GM12874 (cell line): Measurements from ENCODE around the gene CLEC20A.

Experiments
- TF ChIP-seq, protein P1 (sequence below): IDR thresholded peaks from 2 replicates; pipeline ENCODE4 v1.5.1; 2011; ENCODE audit warnings: low read depth, mild to moderate bottlenecking, control low read depth, low read length, moderate library complexity; ENCODE audit not compliant: insufficient read depth

The CLEC20A gene

GRCh38 chr1:178483251-178483957 lies 13.4 kb downstream of the CLEC20A start:
- TF ChIP-seq, protein P1, sequence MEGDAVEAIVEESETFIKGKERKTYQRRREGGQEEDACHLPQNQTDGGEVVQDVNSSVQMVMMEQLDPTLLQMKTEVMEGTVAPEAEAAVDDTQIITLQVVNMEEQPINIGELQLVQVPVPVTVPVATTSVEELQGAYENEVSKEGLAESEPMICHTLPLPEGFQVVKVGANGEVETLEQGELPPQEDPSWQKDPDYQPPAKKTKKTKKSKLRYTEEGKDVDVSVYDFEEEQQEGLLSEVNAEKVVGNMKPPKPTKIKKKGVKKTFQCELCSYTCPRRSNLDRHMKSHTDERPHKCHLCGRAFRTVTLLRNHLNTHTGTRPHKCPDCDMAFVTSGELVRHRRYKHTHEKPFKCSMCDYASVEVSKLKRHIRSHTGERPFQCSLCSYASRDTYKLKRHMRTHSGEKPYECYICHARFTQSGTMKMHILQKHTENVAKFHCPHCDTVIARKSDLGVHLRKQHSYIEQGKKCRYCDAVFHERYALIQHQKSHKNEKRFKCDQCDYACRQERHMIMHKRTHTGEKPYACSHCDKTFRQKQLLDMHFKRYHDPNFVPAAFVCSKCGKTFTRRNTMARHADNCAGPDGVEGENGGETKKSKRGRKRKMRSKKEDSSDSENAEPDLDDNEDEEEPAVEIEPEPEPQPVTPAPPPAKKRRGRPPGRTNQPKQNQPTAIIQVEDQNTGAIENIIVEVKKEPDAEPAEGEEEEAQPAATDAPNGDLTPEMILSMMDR = no peak

DNA sequence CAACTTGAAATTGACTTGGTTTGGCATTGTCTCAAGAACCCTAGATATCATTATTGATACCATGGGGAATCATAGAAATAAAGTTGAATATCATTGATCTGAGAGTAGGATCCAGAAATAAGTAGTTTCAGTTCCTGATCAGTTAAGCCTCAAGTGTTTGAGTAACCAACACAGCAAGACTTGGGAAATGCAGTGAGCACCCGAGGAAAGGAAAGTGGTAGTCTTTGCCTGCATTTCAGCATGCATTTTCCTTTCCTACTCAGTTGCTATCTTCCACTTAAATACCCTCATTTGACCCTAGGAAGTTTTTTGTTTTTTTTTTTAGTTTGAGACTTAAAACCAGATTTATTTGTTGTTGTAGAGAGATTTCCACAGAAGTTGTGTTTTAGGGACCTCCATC lies 18.9 kb downstream of the CLEC20A start:
- TF ChIP-seq, protein P1 = no peak

DNA sequence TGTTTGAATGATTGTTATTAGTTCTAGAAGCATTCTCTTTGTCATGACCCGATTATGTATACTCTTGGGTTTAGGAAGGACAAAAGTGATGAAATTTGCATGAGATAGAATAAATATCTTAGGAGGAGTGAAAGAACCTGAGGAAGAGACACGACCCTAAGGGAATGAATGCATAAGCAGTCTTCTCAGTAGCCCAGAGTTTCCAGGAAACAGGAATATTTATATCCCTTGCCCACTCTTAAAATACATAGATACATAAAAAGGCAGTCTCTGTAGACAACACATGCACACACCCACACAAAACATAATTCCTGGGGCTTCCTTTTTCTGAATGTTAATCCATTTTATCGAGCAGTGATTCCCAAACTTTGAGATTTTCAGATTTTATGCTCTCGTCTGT lies 19.4 kb downstream of the CLEC20A start:
- TF ChIP-seq, protein P1 = no peak

- TF ChIP-seq, protein P1 = no peak
Observed at GRCh38 chr1:178472531-178472930, 24.2 kb downstream of the CLEC20A start.

DNA sequence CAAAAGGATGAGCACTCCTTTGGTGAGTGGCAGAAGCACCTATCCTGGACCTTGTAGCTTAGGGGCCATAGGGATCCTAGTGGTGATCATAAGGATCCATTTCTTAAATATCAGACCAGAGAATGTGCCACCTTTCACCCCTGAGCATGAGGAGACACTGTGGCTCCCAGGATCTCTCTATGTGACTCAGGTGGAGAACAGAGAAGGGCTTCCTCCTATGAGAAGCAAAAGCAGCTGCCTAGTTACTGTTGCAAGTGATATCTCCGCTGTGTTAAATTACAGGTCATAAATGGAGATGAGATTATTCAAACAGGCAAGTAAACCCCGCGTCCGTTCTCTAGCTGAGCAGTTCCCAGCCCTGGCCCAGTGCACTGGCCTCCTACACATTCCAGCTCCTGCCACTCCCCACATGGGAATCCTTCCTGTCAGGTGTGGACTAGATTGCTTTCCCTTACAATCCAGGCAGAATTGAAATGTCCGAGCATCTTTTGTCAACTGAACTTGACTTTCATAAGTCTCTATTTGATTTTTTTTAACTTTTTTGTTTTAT lies 26.3 kb downstream of the CLEC20A start:
- TF ChIP-seq, protein P1 = no peak

- TF ChIP-seq, protein P1 = no peak
Observed at GRCh38 chr1:178467837-178468236, 28.9 kb downstream of the CLEC20A start.

DNA sequence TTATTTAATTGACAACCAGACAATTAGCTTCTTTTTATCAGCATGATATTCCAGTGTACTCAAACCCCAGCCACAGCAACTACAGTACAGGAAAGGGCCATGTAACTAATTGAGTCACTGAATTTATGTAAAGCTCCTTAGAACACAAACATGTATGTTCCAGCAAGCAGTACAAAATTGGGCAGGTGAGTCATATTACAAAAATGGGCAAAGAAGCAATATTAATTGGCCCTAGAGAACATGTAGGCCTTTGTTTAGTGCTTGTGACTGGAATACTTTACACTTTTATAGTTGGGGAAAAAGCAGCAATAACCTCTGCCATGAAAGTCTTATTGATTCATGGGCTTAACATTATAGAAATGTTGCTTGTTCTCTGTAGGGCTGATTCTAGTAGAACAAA lies 31.8 kb downstream of the CLEC20A start:
- TF ChIP-seq, protein P1 = no peak
